Measurements from ENCODE around the gene PTPRD.

GRCh38 chr9:8382266-8382665 is 2230.5 kb downstream of the PTPRD start:
- TF ChIP-seq CTCF (tag by site-specific recombination; IDR thresholded peaks at IDR 0.05) (no peak), ZNF266 (tag by site-specific recombination; IDR thresholded peaks at IDR 0.05; ENCODE audit: low read depth) (no peak), ZNF19 (tag by site-specific recombination; IDR thresholded peaks at IDR 0.05; ENCODE audit: low read depth) (no peak), MEIS1 (CRISPR knock-in tag; IDR thresholded peaks at IDR 0.05; ENCODE audit: borderline replicate concordance) (no peak), ZNF280D (tag by site-specific recombination; IDR thresholded peaks at IDR 0.05) (no peak)
